H9 (cell line): ENCODE data around the gene CAMK2N1. TPM values are rescaled to one million over a fixed set of nuclear protein-coding genes. Genes with fewer than 3 reads are reported as not detected.

Source experiments
- DNase-seq: peaks from one replicate; pipeline ENCODE4 v3.0.0-alpha.2; 2017
- H2AFZ ChIP-seq: one replicate; pipeline ENCODE4 v1.6.1; 2013; ENCODE audit warnings: mild to moderate bottlenecking, low read length, control low read depth, moderate library complexity
- H2AK5ac ChIP-seq: 2 replicates; pipeline ENCODE4 v1.6.1; 2013; ENCODE audit warnings: low read length, control low read depth, mixed read lengths; ENCODE audit not compliant: insufficient read length
- H2BK120ac ChIP-seq: one replicate; pipeline ENCODE4 v1.6.1; 2013; ENCODE audit warnings: low read depth, mild to moderate bottlenecking, low read length, control low read depth, inconsistent platforms; ENCODE audit not compliant: poor library complexity, severe bottlenecking
- H2BK12ac ChIP-seq: 2 replicates; pipeline ENCODE4 v1.6.1; 2013; ENCODE audit warnings: low read length, control low read depth, mixed read lengths, low read depth; ENCODE audit not compliant: insufficient read length
- H2BK15ac ChIP-seq: 2 replicates; pipeline ENCODE4 v1.6.1; 2013; ENCODE audit warnings: low read depth, low read length, control low read depth
- H2BK20ac ChIP-seq: one replicate; pipeline ENCODE4 v1.6.1; 2013; ENCODE audit warnings: low read depth, mild to moderate bottlenecking, low read length, control low read depth, inconsistent platforms; ENCODE audit not compliant: poor library complexity, severe bottlenecking
- H2BK5ac ChIP-seq: 2 replicates; pipeline ENCODE4 v1.6.1; 2013; ENCODE audit warnings: low read length, control low read depth, mixed read lengths; ENCODE audit not compliant: insufficient read length
- H3K14ac ChIP-seq: 2 replicates; pipeline ENCODE4 v1.6.1; 2013; ENCODE audit warnings: low read length, control low read depth; ENCODE audit not compliant: insufficient read depth
- H3K18ac ChIP-seq: 2 replicates; pipeline ENCODE4 v1.6.1; 2013; ENCODE audit warnings: low read depth, mild to moderate bottlenecking, mixed read lengths, low read length, control low read depth; ENCODE audit not compliant: insufficient read length
- H3K23ac ChIP-seq: 2 replicates; pipeline ENCODE4 v1.6.1; 2013; ENCODE audit warnings: low read length, control low read depth, mixed read lengths, low read depth; ENCODE audit not compliant: insufficient read length
- H3K23me2 ChIP-seq: 2 replicates; pipeline ENCODE4 v1.6.1; 2013; ENCODE audit warnings: low read depth, mild to moderate bottlenecking, mixed read lengths, low read length, control low read depth; ENCODE audit not compliant: insufficient read length, poor library complexity, severe bottlenecking
- H3K27ac ChIP-seq: 2 replicates; pipeline ENCODE4 v1.5.1; 2013; ENCODE audit warnings: low read length, control low read depth, mixed read lengths, low read depth; ENCODE audit not compliant: insufficient read length
- H3K27me3 ChIP-seq: 2 replicates; pipeline ENCODE4 v1.6.1; 2013; ENCODE audit warnings: low read length, control low read depth, inconsistent platforms; ENCODE audit not compliant: insufficient read depth
- H3K4ac ChIP-seq: 2 replicates; pipeline ENCODE4 v1.6.1; 2013; ENCODE audit warnings: low read depth, mild to moderate bottlenecking, control low read depth, inconsistent platforms, low read length, moderate library complexity
- H3K4me1 ChIP-seq: 2 replicates; pipeline ENCODE4 v1.6.1; 2013; ENCODE audit warnings: low read length, control low read depth, inconsistent platforms; ENCODE audit not compliant: insufficient read depth
- H3K4me2 ChIP-seq: 2 replicates; pipeline ENCODE4 v1.6.1; 2013; ENCODE audit warnings: low read length, control low read depth, mixed read lengths; ENCODE audit not compliant: insufficient read length, insufficient read depth
- H3K56ac ChIP-seq: 2 replicates; pipeline ENCODE4 v1.6.1; 2013; ENCODE audit warnings: low read depth, mild to moderate bottlenecking, mixed read lengths, low read length, control low read depth; ENCODE audit not compliant: insufficient read length
- H3K79me1 ChIP-seq: 2 replicates; pipeline ENCODE4 v1.6.1; 2013; ENCODE audit warnings: low read depth, mild to moderate bottlenecking, moderate library complexity, low read length, control low read depth, inconsistent platforms; ENCODE audit not compliant: insufficient read depth, poor library complexity, severe bottlenecking
- H3K79me2 ChIP-seq: 2 replicates; pipeline ENCODE4 v1.6.1; 2013; ENCODE audit warnings: low read length, control low read depth, inconsistent platforms; ENCODE audit not compliant: insufficient read depth
- H3K9ac ChIP-seq: 2 replicates; pipeline ENCODE4 v1.6.1; 2013; ENCODE audit warnings: low read length, control low read depth, mixed read lengths; ENCODE audit not compliant: insufficient read length; ENCODE audit errors: extremely low read depth
- H3K9me3 ChIP-seq: one replicate; pipeline ENCODE4 v1.6.1; 2013; ENCODE audit warnings: low read depth, low read length, inconsistent platforms; ENCODE audit not compliant: control insufficient read depth
- H3T11ph ChIP-seq: one replicate; pipeline ENCODE4 v1.6.1; 2013; ENCODE audit warnings: mild to moderate bottlenecking, low read length, control low read depth, inconsistent platforms
- H4K20me1 ChIP-seq: one replicate; pipeline ENCODE4 v1.6.1; 2013; ENCODE audit not compliant: control insufficient read depth, insufficient read length, insufficient read depth
- H4K5ac ChIP-seq: 2 replicates; pipeline ENCODE4 v1.6.1; 2013; ENCODE audit warnings: low read depth, mild to moderate bottlenecking, mixed read lengths, low read length, control low read depth; ENCODE audit not compliant: insufficient read length
- H4K8ac ChIP-seq: replicated peaks from 2 replicates; pipeline ENCODE4 v1.6.1; 2013; ENCODE audit warnings: low read length, control low read depth, mixed read lengths, low read depth; ENCODE audit not compliant: insufficient read length
- H4K91ac ChIP-seq: 2 replicates; pipeline ENCODE4 v1.6.1; 2013; ENCODE audit warnings: low read depth, mild to moderate bottlenecking, moderate library complexity, mixed read lengths, low read length, control low read depth; ENCODE audit not compliant: insufficient read length
- H3K27ac Mint-ChIP-seq, 3 experiments: 2 replicates in 2 of 3; 3 replicates in 1 of 3; pipeline ENCODE4 v1.8.0; 2020 to 2021; ENCODE audit warnings: mixed read lengths in 3 of 3, mild to moderate bottlenecking in 1 of 3, moderate library complexity in 1 of 3
- H3K27me3 Mint-ChIP-seq: 2 replicates; pipeline ENCODE4 v1.8.0; 2021; ENCODE audit warnings: low read depth, mild to moderate bottlenecking, moderate library complexity, mixed read lengths
- H3K36me3 Mint-ChIP-seq, 3 experiments: 2 replicates in 2 of 3; 3 replicates in 1 of 3; pipeline ENCODE4 v1.8.0; 2020 to 2021; ENCODE audit warnings: low read depth in 3 of 3, mixed read lengths in 3 of 3; ENCODE audit not compliant: insufficient read depth in 1 of 3
- H3K4me1 Mint-ChIP-seq, 2 experiments: 2 replicates each; pipeline ENCODE4 v1.8.0; 2020; ENCODE audit warnings: mixed read lengths in 2 of 2
- H3K4me3 Mint-ChIP-seq, 2 experiments: 2 replicates in 1 of 2; 3 replicates in 1 of 2; pipeline ENCODE4 v1.8.0; 2020 to 2021; ENCODE audit warnings: mild to moderate bottlenecking in 2 of 2, mixed read lengths in 2 of 2, moderate library complexity in 1 of 2
- H3K9me3 Mint-ChIP-seq, 2 experiments: 2 replicates in 1 of 2; 3 replicates in 1 of 2; pipeline ENCODE4 v1.8.0; 2020; ENCODE audit warnings: mild to moderate bottlenecking in 2 of 2, mixed read lengths in 2 of 2, moderate library complexity in 1 of 2
- WGBS: extraction: QIAGEN DNeasy Blood & Tissue Kit; methylation state at CpG from one replicate; pipeline ENCODE4 v1.1.7; 2013; ENCODE audit warnings: missing lambda C conversion rate, low lambda C conversion rate, mixed read lengths; ENCODE audit not compliant: insufficient read length; ENCODE audit errors: extremely low coverage; 5-methylcytosine and 5-hydroxymethylcytosine counted together
- total RNA-seq: library from RNA; stranded (reverse); gene quantifications from 2 replicates; pipeline ENCODE4 v1.2.1, GENCODE V29; 2021
- TF ChIP-seq, protein P1 (sequence below): fragments of 200-600 bp; sonication (generic); conservative IDR thresholded peaks from 3 replicates; pipeline ENCODE4 v1.8.0; 2021; ENCODE audit warnings: antibody characterized with exemption, mild to moderate bottlenecking

CAMK2N1 gene
- total RNA-seq, 1 experiment from 2014 or later, result 1.2 TPM

DNA sequence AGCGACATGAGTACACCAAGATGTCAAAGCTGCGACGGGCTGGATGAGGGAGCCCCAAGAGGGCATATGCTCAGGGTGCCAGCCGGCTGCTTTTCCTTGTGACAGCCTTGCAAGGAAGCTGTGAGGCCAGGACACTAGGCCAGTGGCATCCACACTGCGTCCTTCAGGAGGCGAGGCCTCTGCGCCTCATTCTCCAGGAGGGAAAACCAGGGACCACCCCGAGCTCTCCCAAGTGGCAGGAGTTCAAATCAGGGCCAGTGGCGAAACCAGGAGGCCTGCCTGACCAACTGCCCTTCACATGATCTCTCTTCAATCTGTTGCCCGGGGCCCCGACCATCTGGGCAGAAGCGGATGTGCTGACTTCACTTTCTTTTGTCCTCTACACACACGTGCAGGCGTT is 13.7 kb upstream of the CAMK2N1 start:
- peaks cover 19 to 44% (median 40%) of the 10 kb centered on the region in 3 experiments; a peak in 6 of 7 replicates for H3K36me3 Mint-ChIP-seq

More for the DNA sequence above, 13.7 kb upstream of the CAMK2N1 start:
- Histone ChIP-seq H3T11ph (no peak overlapping the region), H3K14ac (no peak overlapping the region), H3K79me2 (no peaks in the 10 kb centered on the region; the same call in 1 of the 2 replicates), H2BK12ac (no peak overlapping the region), H2BK120ac (no peak overlapping the region), H3K18ac (no peak overlapping the region), H3K56ac (no peak overlapping the region), H4K5ac (no peak overlapping the region), H3K23me2 (no peaks in the 10 kb centered on the region), H3K27me3 (no peaks in the 10 kb centered on the region), H2AK5ac (no peak overlapping the region), H2BK15ac (no peak overlapping the region), H3K4me2 (no peak overlapping the region), H3K27ac (no peak overlapping the region), H4K91ac (no peak overlapping the region), H3K9me3 (no peaks in the 10 kb centered on the region), H2AFZ (no peak overlapping the region), H4K20me1 (no peaks in the 10 kb centered on the region), H3K79me1 (no peaks in the 10 kb centered on the region), H2BK5ac (no peak overlapping the region), H3K9ac (no peak overlapping the region), H3K4ac (no peak overlapping the region), H2BK20ac (no peak overlapping the region), H3K4me1 (no peaks in the 10 kb centered on the region), H4K8ac (no peak overlapping the region), H3K23ac (no peak overlapping the region)
- H3K9me3 Mint-ChIP-seq, result no peaks in the 10 kb centered on the region
- no peak for DNase-seq
- no peak overlapping the region for H3K27ac Mint-ChIP-seq
- peaks cover 10% of the 10 kb centered on the region for H3K27me3 Mint-ChIP-seq
- no CpG with 5 or more reads among the region's 14 CpGs for WGBS
- H3K4me1 Mint-ChIP-seq, result peaks cover 0 to 3% of the 10 kb centered on the region in 2 experiments
- TF ChIP-seq, protein P1, sequence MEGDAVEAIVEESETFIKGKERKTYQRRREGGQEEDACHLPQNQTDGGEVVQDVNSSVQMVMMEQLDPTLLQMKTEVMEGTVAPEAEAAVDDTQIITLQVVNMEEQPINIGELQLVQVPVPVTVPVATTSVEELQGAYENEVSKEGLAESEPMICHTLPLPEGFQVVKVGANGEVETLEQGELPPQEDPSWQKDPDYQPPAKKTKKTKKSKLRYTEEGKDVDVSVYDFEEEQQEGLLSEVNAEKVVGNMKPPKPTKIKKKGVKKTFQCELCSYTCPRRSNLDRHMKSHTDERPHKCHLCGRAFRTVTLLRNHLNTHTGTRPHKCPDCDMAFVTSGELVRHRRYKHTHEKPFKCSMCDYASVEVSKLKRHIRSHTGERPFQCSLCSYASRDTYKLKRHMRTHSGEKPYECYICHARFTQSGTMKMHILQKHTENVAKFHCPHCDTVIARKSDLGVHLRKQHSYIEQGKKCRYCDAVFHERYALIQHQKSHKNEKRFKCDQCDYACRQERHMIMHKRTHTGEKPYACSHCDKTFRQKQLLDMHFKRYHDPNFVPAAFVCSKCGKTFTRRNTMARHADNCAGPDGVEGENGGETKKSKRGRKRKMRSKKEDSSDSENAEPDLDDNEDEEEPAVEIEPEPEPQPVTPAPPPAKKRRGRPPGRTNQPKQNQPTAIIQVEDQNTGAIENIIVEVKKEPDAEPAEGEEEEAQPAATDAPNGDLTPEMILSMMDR, result no peak
- no peak overlapping the region for H3K4me3 Mint-ChIP-seq
